Kidney epithelial cell (primary cell): ENCODE measurements around the gene CDC23. TPM values are rescaled to one million over a fixed set of nuclear protein-coding genes. Genes with fewer than 3 reads are reported as not detected.

Experiments
- DNase-seq: peaks from one replicate; pipeline ENCODE4 v3.0.0-alpha.2; 2010; ENCODE audit warnings: low read depth
- H3K27me3 ChIP-seq: 2 replicates; pipeline ENCODE4 v1.6.0; 2011; ENCODE audit warnings: low read length; ENCODE audit not compliant: control insufficient read depth, insufficient read depth
- H3K36me3 ChIP-seq: 2 replicates; pipeline ENCODE4 v1.5.1; 2011; ENCODE audit warnings: low read length; ENCODE audit not compliant: control insufficient read depth, insufficient read depth
- H3K4me3 ChIP-seq: 2 replicates; pipeline ENCODE4 v1.5.1; 2011; ENCODE audit warnings: low read depth, mild to moderate bottlenecking, control low read depth, low read length
- total RNA-seq: library from RNA; depleted of rRNA; stranded (reverse); fragments of >200 nt; gene quantifications from 2 replicates; pipeline ENCODE4 v1.2.3, GENCODE V29; 2015
- TF ChIP-seq, protein P1 (sequence below): IDR thresholded peaks from 2 replicates; pipeline ENCODE4 v1.5.1; 2011; ENCODE audit warnings: mild to moderate bottlenecking, moderate library complexity, low read length, control low read depth, inconsistent platforms; ENCODE audit not compliant: insufficient read depth, poor library complexity, severe bottlenecking

The CDC23 gene
- total RNA-seq, 1 donor from 2014 or later: 23.8 TPM

DNA sequence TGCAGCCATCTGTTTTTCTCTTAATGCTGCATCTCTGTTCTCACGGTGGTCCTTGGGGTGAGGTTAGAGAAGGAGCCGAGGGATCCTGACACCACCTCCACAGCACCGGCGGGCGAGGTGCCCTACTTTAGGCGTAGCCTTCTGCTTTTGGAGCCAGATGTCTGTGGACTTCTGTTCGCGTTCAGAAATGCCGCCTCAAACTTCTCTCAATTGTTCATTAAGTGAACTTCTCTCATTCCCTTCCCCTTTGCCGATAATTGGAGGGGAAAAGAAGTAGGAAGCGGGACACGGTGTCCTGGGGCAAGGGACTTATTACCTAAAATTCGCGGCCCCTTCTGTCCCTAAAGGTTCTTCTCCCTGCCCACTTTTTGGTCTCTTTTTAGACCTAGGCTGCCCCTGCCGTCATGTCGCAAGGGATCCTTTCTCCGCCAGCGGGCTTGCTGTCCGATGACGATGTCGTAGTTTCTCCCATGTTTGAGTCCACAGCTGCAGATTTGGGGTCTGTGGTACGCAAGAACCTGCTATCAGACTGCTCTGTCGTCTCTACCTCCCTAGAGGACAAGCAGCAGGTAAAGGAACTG lies 33.8 kb downstream of the CDC23 start:
- peak overlapping the region; percentile 74 for H3K4me3 ChIP-seq
- TF ChIP-seq, protein P1, sequence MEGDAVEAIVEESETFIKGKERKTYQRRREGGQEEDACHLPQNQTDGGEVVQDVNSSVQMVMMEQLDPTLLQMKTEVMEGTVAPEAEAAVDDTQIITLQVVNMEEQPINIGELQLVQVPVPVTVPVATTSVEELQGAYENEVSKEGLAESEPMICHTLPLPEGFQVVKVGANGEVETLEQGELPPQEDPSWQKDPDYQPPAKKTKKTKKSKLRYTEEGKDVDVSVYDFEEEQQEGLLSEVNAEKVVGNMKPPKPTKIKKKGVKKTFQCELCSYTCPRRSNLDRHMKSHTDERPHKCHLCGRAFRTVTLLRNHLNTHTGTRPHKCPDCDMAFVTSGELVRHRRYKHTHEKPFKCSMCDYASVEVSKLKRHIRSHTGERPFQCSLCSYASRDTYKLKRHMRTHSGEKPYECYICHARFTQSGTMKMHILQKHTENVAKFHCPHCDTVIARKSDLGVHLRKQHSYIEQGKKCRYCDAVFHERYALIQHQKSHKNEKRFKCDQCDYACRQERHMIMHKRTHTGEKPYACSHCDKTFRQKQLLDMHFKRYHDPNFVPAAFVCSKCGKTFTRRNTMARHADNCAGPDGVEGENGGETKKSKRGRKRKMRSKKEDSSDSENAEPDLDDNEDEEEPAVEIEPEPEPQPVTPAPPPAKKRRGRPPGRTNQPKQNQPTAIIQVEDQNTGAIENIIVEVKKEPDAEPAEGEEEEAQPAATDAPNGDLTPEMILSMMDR: no peak
- DNase-seq: no peak
- no peaks in the 10 kb centered on the region for H3K36me3 ChIP-seq
- no peaks in the 10 kb centered on the region for H3K27me3 ChIP-seq

DNA sequence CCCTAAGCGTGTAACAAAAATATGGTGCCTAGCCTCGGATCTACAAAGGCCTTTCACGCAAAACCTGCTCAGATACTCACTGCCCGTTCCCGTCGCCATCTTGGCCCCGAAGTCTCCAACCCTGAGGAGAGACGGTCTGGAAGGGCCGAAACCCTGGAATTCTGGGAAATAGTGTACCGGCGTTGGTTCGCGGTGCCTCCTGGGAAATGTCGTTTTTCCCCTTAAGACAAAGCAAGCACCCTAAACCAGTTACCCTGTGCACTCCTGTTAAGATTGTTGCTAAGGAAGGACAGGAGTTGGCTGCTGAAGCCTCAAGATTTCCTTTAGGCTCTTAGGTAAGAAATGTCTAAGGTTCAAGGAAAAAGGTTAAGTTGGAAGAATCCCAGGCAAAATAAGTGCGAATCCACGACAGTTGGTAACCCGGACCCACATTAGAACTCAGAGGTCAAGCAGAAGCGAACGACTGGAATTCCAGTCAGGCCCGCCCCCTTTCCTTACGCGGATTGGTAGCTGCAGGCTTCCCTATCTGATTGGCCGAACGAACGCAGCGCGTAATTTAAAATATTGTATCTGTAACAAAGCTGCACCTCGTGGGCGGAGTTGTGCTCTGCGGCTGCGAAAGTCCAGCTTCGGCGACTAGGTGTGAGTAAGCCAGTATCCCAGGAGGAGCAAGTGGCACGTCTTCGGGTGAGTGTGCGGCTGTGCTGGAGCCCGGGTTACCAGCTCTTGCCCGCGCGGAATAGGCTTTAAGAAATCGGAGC lies 34.4 kb downstream of the CDC23 start, which contains the start of the genes BRD8 and KIF20A:
Gene BRD8, minus strand, starts transcription at position 115 of the 761 bp plus-strand sequence. Its CDS starts 16 bp downstream, at position 99.
Gene KIF20A, plus strand, starts transcription at position 597 of the 761 bp plus-strand sequence. CDS start 569 bp downstream, outside the sequence.
- DNase-seq: peak; percentile 91
- peak within 1 kb of the TSS; percentile 74 for H3K4me3 ChIP-seq
- TF ChIP-seq, protein P1: no peak
- H3K27me3 ChIP-seq: no peaks in the 10 kb centered on the region
- no peaks in the 10 kb centered on the region for H3K36me3 ChIP-seq

DNA sequence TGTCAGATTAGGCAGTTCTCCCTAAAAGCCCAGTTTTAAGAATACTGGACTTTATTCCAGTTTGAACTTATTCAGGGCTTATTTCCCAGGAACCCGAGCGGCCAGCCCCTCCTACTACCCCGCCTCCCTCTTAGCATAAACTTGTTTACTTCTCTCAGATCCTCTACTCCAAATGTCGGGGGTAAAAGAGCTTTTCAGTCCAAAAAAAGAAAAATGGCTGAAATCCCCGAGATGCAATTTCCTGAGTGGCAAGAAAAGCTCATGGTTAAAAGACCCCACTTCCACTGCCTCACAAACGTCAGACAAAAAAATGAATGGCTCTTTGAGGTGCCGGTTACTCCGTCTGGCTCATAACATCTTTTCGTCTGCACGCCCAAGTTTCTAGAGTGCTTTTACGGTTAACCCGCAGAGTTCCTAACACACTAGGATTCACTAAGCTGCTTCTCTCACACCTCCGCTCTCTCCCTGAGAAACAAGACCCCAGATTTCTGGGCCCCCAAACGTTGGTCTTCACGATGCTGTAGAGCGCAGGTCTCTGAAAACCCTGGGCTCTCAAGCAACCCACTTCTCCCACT lies 35.1 kb downstream of the CDC23 start:
- no peaks in the 10 kb centered on the region for H3K27me3 ChIP-seq
- TF ChIP-seq, protein P1: no peak
- H3K4me3 ChIP-seq: peak overlapping the region; percentile 74
- no peak for DNase-seq
- H3K36me3 ChIP-seq: no peaks in the 10 kb centered on the region

DNA sequence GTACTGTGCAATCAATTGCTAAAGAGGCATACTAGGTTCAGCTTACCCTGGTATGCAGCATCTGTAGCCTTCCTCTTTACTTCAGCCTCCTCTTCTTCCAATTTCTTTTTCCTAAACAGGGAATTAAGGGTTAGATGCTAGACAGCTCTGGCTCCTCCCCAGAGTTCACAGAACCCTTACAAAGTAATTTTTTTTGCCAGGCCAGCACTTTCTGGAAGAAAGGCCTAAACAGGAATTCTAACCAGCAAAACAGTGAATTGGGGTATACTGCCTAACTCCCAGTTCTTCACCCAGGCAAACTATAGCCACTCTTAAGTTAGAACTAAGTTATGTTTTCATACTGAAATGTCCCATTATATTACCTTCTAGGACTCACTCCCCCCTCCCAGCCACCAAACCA lies 42.8 kb downstream of the CDC23 start:
- H3K36me3 ChIP-seq: no peaks in the 10 kb centered on the region
- H3K4me3 ChIP-seq: no peak overlapping the region
- DNase-seq: no peak
- TF ChIP-seq, protein P1: no peak
- H3K27me3 ChIP-seq: no peaks in the 10 kb centered on the region

DNA sequence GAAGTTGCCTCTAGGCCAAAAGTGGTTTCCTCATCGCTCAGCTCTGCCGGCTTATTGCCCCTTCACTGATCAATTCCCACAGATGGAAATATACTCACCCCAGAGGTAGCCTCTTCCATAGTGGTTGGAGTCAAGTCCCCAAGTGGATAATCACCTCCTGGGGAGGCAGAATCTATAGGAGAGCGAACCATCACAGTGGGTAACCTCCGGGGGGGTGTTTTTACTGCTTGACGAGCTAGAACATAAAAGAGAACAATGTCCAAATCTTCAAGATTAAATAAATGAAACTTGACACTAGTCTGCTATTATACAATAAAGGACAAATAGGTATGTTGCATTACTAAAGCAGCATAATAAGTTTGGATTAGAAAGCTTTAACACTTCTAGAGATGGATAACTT lies 44.0 kb downstream of the CDC23 start:
- DNase-seq: no peak
- no peaks in the 10 kb centered on the region for H3K27me3 ChIP-seq
- H3K36me3 ChIP-seq: peaks cover 2% of the 10 kb centered on the region
- TF ChIP-seq, protein P1: no peak
- H3K4me3 ChIP-seq: no peak overlapping the region
